WTC11 (cell line): ENCODE results near the gene TWIST2. TPM values are rescaled to one million over a fixed set of nuclear protein-coding genes. Genes with fewer than 3 reads are reported as not detected.

Source experiments
- ATAC-seq: fragments of 200-7000 bp; cut with Tn5 transposase; 2 replicates; pipeline ENCODE4 v1.10.0; 2021; ENCODE audit warnings: mild to moderate bottlenecking, moderate library complexity
- CTCF ChIA-PET: fragments of 300-600 bp; sonication (Branson Sonifier 250); formaldehyde crosslinking; loops from one replicate; lab custom pipeline; 2021; ENCODE audit warnings: antibody characterized with exemption; lab: Charles Lee
- POLR2A ChIA-PET: fragments of 350-600 bp; sonication (Branson Sonifier 250); formaldehyde crosslinking; loops from one replicate; lab custom pipeline; 2021; ENCODE audit warnings: antibody characterized with exemption; lab: Charles Lee
- DNase-seq: peaks from one replicate; pipeline ENCODE4 v3.0.0; 2021; ENCODE audit warnings: low spot score
- H3K27ac Mint-ChIP-seq: 2 replicates; pipeline ENCODE4 v1.8.0; 2021; ENCODE audit warnings: mixed read lengths
- H3K27me3 Mint-ChIP-seq: 2 replicates; pipeline ENCODE4 v1.8.0; 2021; ENCODE audit warnings: low read depth, mild to moderate bottlenecking, moderate library complexity, mixed read lengths
- H3K36me3 Mint-ChIP-seq: 2 replicates; pipeline ENCODE4 v1.8.0; 2021; ENCODE audit warnings: mixed read lengths
- H3K4me1 Mint-ChIP-seq: 2 replicates; pipeline ENCODE4 v1.8.0; 2022; ENCODE audit warnings: mixed read lengths
- H3K4me3 Mint-ChIP-seq: 2 replicates; pipeline ENCODE4 v1.8.0; 2021; ENCODE audit warnings: mild to moderate bottlenecking, moderate library complexity, mixed read lengths
- H3K9me3 Mint-ChIP-seq: 2 replicates; pipeline ENCODE4 v1.8.0; 2021; ENCODE audit warnings: mixed read lengths
- ARID4B ChIP-seq: sonication (generic); formaldehyde crosslinking; IDR thresholded peaks from 2 replicates; pipeline ENCODE4 v1.8.0; 2023; ENCODE audit warnings: missing genetic modification reagents, mild to moderate bottlenecking, borderline replicate concordance
- ATF1 ChIP-seq: sonication (generic); formaldehyde crosslinking; IDR thresholded peaks from 2 replicates; pipeline ENCODE4 v1.8.1; 2023; ENCODE audit warnings: mild to moderate bottlenecking, moderate library complexity, missing genetic modification reagents
- CTCF ChIP-seq: fragments of 200-600 bp; IDR thresholded peaks from 2 replicates; pipeline ENCODE4 v1.8.0; 2022; ENCODE audit warnings: antibody characterized with exemption
- ELF4 ChIP-seq: sonication (generic); formaldehyde crosslinking; IDR thresholded peaks from 2 replicates; pipeline ENCODE4 v1.8.1; 2022; ENCODE audit warnings: low read depth, mild to moderate bottlenecking, moderate library complexity, missing genetic modification reagents
- FOXJ3 ChIP-seq: sonication (generic); formaldehyde crosslinking; IDR thresholded peaks from 2 replicates; pipeline ENCODE4 v1.9.0; 2021; ENCODE audit warnings: missing genetic modification reagents, mild to moderate bottlenecking, borderline replicate concordance
- KAT7 ChIP-seq: sonication (generic); formaldehyde crosslinking; IDR thresholded peaks from 2 replicates; pipeline ENCODE4 v1.8.1; 2023; ENCODE audit warnings: missing genetic modification reagents, mild to moderate bottlenecking, borderline replicate concordance
- NFYB ChIP-seq: sonication (generic); formaldehyde crosslinking; conservative IDR thresholded peaks from 2 replicates; pipeline ENCODE4 v1.8.0; 2022; ENCODE audit warnings: low read depth, missing genetic modification reagents
- PRDM15 ChIP-seq: sonication (generic); formaldehyde crosslinking; IDR thresholded peaks from 2 replicates; pipeline ENCODE4 v1.8.0; 2022; ENCODE audit warnings: missing genetic modification reagents
- SOX15 ChIP-seq: fragments of 250-450 bp; sonication (Bioruptor Pico); IDR thresholded peaks from 2 replicates; pipeline ENCODE4 v1.9.0; 2021; ENCODE audit warnings: mild to moderate bottlenecking
- TCF7 ChIP-seq: sonication (generic); formaldehyde crosslinking; IDR thresholded peaks from 2 replicates; pipeline ENCODE4 v1.8.0; 2022; ENCODE audit warnings: mild to moderate bottlenecking, low read depth, missing genetic modification reagents, moderate library complexity
- TP53 ChIP-seq: sonication (generic); formaldehyde crosslinking; IDR thresholded peaks from 2 replicates; pipeline ENCODE4 v1.8.1; 2023; ENCODE audit warnings: mild to moderate bottlenecking, missing genetic modification reagents
- USF1 ChIP-seq: sonication (generic); formaldehyde crosslinking; IDR thresholded peaks from 2 replicates; pipeline ENCODE4 v1.8.0; 2022; ENCODE audit warnings: mild to moderate bottlenecking, missing genetic modification reagents
- USF2 ChIP-seq: sonication (generic); formaldehyde crosslinking; IDR thresholded peaks from 2 replicates; pipeline ENCODE4 v1.8.1; 2023; ENCODE audit warnings: mild to moderate bottlenecking, missing genetic modification reagents, moderate library complexity
- ZNF121 ChIP-seq: sonication (generic); formaldehyde crosslinking; IDR thresholded peaks from 2 replicates; pipeline ENCODE4 v1.8.0; 2023; ENCODE audit warnings: missing genetic modification reagents
- ZNF263 ChIP-seq: sonication (generic); formaldehyde crosslinking; IDR thresholded peaks from 2 replicates; pipeline ENCODE4 v1.8.1; 2022; ENCODE audit warnings: low read depth, mild to moderate bottlenecking, moderate library complexity, missing genetic modification reagents
- ZSCAN18 ChIP-seq: fragments of 250-450 bp; sonication (Bioruptor Pico); IDR thresholded peaks from 2 replicates; pipeline ENCODE4 v2.1.2; 2022; ENCODE audit warnings: mild to moderate bottlenecking, moderate library complexity
- total RNA-seq: library from RNA; stranded (reverse); gene quantifications from 3 replicates; pipeline ENCODE4 v1.2.3, GENCODE V29; 2021

TWIST2 gene
- total RNA-seq, 1 experiment from 2014 or later, result 5.7 TPM

- peak; percentile 58 for DNase-seq
- H3K36me3 Mint-ChIP-seq, result no peaks in the 10 kb centered on the region
- CTCF ChIA-PET, result interaction anchor here (0.6 to 2.1 kb wide), 35 partner anchors 9 to 526 kb away, joined by 3 to 13 read pairs (median 4); partner anchors contain the start of genes HDAC4 and TWIST2
- TF ChIP-seq CTCF, result peak; percentile 25; the same call in 1 of the 2 replicates
- no peak for TF ChIP-seq SOX15 (CRISPR knock-in tag)
- TF ChIP-seq, all 79 proteins: peak for 1
- H3K9me3 Mint-ChIP-seq, result peaks cover 4% of the 10 kb centered on the region
- H3K4me3 Mint-ChIP-seq, result no peak overlapping the region
- H3K27ac Mint-ChIP-seq, result no peak overlapping the region
- no peak; the same call in 1 of the 2 replicates for ATAC-seq
- no peaks in the 10 kb centered on the region for H3K27me3 Mint-ChIP-seq
- POLR2A ChIA-PET, result no interaction called here
- no peaks in the 10 kb centered on the region for H3K4me1 Mint-ChIP-seq
Measured at GRCh38 chr2:238875101-238875470, 27.2 kb downstream of the TWIST2 start.

- ChIA-PET CTCF (interaction anchor here (0.6 to 2.1 kb wide), 34 partner anchors 8 to 525 kb away, joined by 3 to 13 read pairs (median 4); partner anchors contain the start of gene HDAC4), POLR2A (no interaction called here)
- Mint-ChIP-seq H3K27ac (no peak overlapping the region), H3K9me3 (peaks cover 4% of the 10 kb centered on the region), H3K4me1 (no peaks in the 10 kb centered on the region), H3K36me3 (no peaks in the 10 kb centered on the region), H3K27me3 (no peaks in the 10 kb centered on the region), H3K4me3 (no peak overlapping the region)
- no peak for ATAC-seq
- TF ChIP-seq ELF4 (CRISPR knock-in tag) (no peak), TP53 (CRISPR knock-in tag) (no peak), ZNF263 (CRISPR knock-in tag) (no peak), PRDM15 (CRISPR knock-in tag) (no peak), FOXJ3 (CRISPR knock-in tag) (no peak), ZNF121 (CRISPR knock-in tag) (no peak), TCF7 (no peak), KAT7 (no peak), ARID4B (CRISPR knock-in tag) (no peak), USF2 (CRISPR knock-in tag) (no peak), ZSCAN18 (CRISPR knock-in tag) (no peak), NFYB (no peak), USF1 (no peak), ATF1 (no peak)
- DNase-seq, result no peak
Measured at GRCh38 chr2:238875471-238876231, 27.8 kb downstream of the TWIST2 start.
